Measurements from ENCODE around the gene STIP1. TPM values are rescaled to one million over a fixed set of nuclear protein-coding genes. Genes with fewer than 3 reads are reported as not detected.

STIP1 gene
- total RNA-seq, 1 experiment from 2014 or later = 557 TPM

GRCh38 chr11:64141081-64141783 lies 44.7 kb upstream of the STIP1 start:
- Histone ChIP-seq H3F3A (ENCODE audit: low read length, unreplicated experiment) (no peaks in the 10 kb centered on the region), H3K9me2 (replicated peaks; ENCODE audit: low read length) (no peaks in the 10 kb centered on the region), H3K36me3 (ENCODE audit: low read depth, low read length) (no peaks in the 10 kb centered on the region), H3K4me3 (ENCODE audit: low read length) (no peak overlapping the region), H2AFZ (ENCODE audit: low read length) (no peak overlapping the region), H3K9me3 (ENCODE audit: low read length) (no peaks in the 10 kb centered on the region), H3K9ac (ENCODE audit: low read length) (no peak overlapping the region), H3K4me2 (ENCODE audit: low read length) (no peak overlapping the region), H3K27ac (ENCODE audit: low read length) (no peak overlapping the region), H3K4me1 (ENCODE audit: insufficient read depth, low read length) (no peaks in the 10 kb centered on the region), H3K79me2 (ENCODE audit: low read length) (no peaks in the 10 kb centered on the region), H3K27me3 (ENCODE audit: low read length) (no peaks in the 10 kb centered on the region), H4K20me1 (ENCODE audit: low read length) (no peaks in the 10 kb centered on the region)
- ChIA-PET CTCF (no interaction called here), POLR2A (ENCODE audit: unreplicated experiment) (no interaction called here)
- DNase-seq (no peak), ATAC-seq (no peak; the same call in 1 of the 2 replicates)
- TF ChIP-seq CTCF (conservative IDR thresholded peaks at IDR 0.05; ENCODE audit: low read depth, low read length) (no peak), EZH2phosphoT487 (IDR thresholded peaks at IDR 0.05; ENCODE audit: borderline replicate concordance, low read length) (no peak), EZH2 (IDR thresholded peaks at IDR 0.05; ENCODE audit: low read length, unreplicated experiment) (no peak)
- no TSS peak for BruUV-seq (replicated peaks)
- intact Hi-C loops (cut with micrococcal nuclease) = loop anchor here (10.0 kb wide), 1 partner anchor 376 kb away; the partner anchor contains the start of gene ZFTA

- Histone ChIP-seq H3F3A (ENCODE audit: low read length, unreplicated experiment) (no peaks in the 10 kb centered on the region), H3K9me2 (replicated peaks; ENCODE audit: low read length) (no peaks in the 10 kb centered on the region), H3K4me3 (ENCODE audit: low read length) (no peak overlapping the region), H3K9me3 (ENCODE audit: low read length) (no peaks in the 10 kb centered on the region), H3K27me3 (ENCODE audit: low read length) (no peaks in the 10 kb centered on the region), H3K9ac (ENCODE audit: low read length) (no peak overlapping the region), H3K36me3 (ENCODE audit: low read depth, low read length) (no peaks in the 10 kb centered on the region), H3K4me1 (ENCODE audit: insufficient read depth, low read length) (no peaks in the 10 kb centered on the region), H2AFZ (ENCODE audit: low read length) (no peak overlapping the region), H3K27ac (ENCODE audit: low read length) (no peak overlapping the region), H3K4me2 (ENCODE audit: low read length) (no peak overlapping the region), H3K79me2 (ENCODE audit: low read length) (no peaks in the 10 kb centered on the region), H4K20me1 (ENCODE audit: low read length) (no peaks in the 10 kb centered on the region)
- no TSS peak for BruUV-seq (replicated peaks)
- CTCF ChIA-PET = no interaction called here
- POLR2A ChIA-PET (ENCODE audit: unreplicated experiment) = no interaction called here
- intact Hi-C loops (cut with micrococcal nuclease) = loop anchor here (5.0 to 10.0 kb wide), 2 partner anchors 53 to 380 kb away; partner anchors contain the start of gene ZFTA
- TF ChIP-seq EZH2phosphoT487 (IDR thresholded peaks at IDR 0.05; ENCODE audit: borderline replicate concordance, low read length) = no peak
- no peak for TF ChIP-seq EZH2 (IDR thresholded peaks at IDR 0.05; ENCODE audit: low read length, unreplicated experiment)
- TF ChIP-seq CTCF (conservative IDR thresholded peaks at IDR 0.05; ENCODE audit: low read depth, low read length) = no peak
- DNase-seq (no peak), ATAC-seq (no peak)
These were observed 41.1 kb upstream of the STIP1 start for GRCh38 chr11:64144587-64145472.
